AG04449 (cell line): Measurements from ENCODE around the gene CTDNEP1.

Experiments
- CTCF ChIA-PET: fragments of 350-600 bp; formaldehyde crosslinking; extraction: SDS; loops from one replicate; lab custom pipeline; 2021; ENCODE audit warnings: antibody characterized with exemption; lab: Yijun Ruan, JAX
- POLR2A ChIA-PET: fragments of 400-600, 350-600 bp; formaldehyde crosslinking; extraction: SDS; loops from one replicate; lab custom pipeline; 2020; ENCODE audit warnings: antibody characterized with exemption, inconsistent platforms; lab: Yijun Ruan, JAX
- DNase-seq: peaks from one replicate; pipeline ENCODE4 v3.0.0-alpha.2; 2010; ENCODE audit warnings: low read depth, low spot score
- H3K4me3 ChIP-seq: 2 replicates; pipeline ENCODE4 v1.5.1; 2011; ENCODE audit warnings: low read depth, mild to moderate bottlenecking, control low read depth, low read length
- CTCF ChIP-seq: IDR thresholded peaks from one replicate; pipeline ENCODE4 v1.5.1; 2011; ENCODE audit warnings: mild to moderate bottlenecking, moderate library complexity, low read length, control low read depth, inconsistent platforms; ENCODE audit not compliant: insufficient read depth; ENCODE audit errors: missing control alignments

Gene CTDNEP1

DNA sequence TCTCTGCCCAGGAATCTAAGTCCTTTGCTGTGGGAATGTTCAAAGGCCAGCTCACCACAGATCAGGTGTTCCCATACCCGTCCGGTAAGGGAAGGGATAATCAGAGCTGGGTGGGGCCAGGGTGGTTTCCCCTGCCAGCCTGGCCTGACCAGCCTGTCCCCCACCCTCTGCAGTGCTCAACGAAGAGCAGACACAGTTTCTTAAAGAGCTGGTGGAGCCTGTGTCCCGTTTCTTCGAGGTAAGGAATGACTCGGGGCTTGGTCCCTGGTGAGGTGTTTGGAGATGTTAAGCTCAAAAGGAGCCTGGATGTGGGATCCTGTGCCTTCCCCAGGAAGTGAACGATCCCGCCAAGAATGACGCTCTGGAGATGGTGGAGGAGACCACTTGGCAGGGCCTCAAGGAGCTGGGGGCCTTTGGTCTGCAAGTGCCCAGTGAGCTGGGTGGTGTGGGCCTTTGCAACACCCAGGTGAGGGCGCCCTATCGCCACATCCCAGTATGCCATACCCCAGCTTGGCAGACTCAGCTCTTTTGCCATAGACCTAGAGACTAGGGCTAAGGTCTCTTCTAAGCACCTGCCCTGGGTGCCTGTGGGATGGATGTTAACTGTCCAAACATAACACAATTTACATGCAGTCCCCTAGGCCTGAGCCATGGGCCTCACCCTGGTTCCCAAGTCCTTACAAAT, 30.8 kb downstream of the CTDNEP1 start:
- peak; percentile 55 for TF ChIP-seq CTCF
- ChIA-PET CTCF (interaction anchor here (0.7 to 4.6 kb wide), 11 partner anchors 9 to 126 kb away, joined by 3 to 37 read pairs (median 4); no protein-coding TSS in a partner anchor), POLR2A (interaction anchor here (0.6 to 6.6 kb wide), 6 partner anchors 12 to 175 kb away, joined by 3 to 82 read pairs (median 8); partner anchors contain the start of genes DVL2, GABARAP and PHF23)
- H3K4me3 ChIP-seq: peak overlapping the region; percentile 83
- DNase-seq: no peak

GRCh38 chr17:7219812-7220592, 31.5 kb downstream of the CTDNEP1 start, which contains the start of the genes ACADVL and DLG4:
Gene ACADVL, plus strand, starts transcription at chr17:7219938. Its CDS starts 47 bp downstream, at chr17:7219985.
Gene DLG4, minus strand, starts transcription at chr17:7219836.
- no peak for TF ChIP-seq CTCF
- ChIA-PET POLR2A (interaction anchor here (0.6 to 6.6 kb wide), 10 partner anchors 9 to 174 kb away, joined by 3 to 82 read pairs (median 5); partner anchors contain the start of genes DVL2, GABARAP and PHF23), CTCF (interaction anchor here (0.5 to 4.6 kb wide), 14 partner anchors 10 to 175 kb away, joined by 3 to 37 read pairs (median 4); no protein-coding TSS in a partner anchor)
- H3K4me3 ChIP-seq: peak within 1 kb of the TSS; percentile 83
- no peak for DNase-seq

GRCh38 chr17:7219229-7219811, 32.2 kb downstream of the CTDNEP1 start:
- H3K4me3 ChIP-seq: peak overlapping the region; percentile 83
- ChIA-PET CTCF (interaction anchor here (1.0 to 4.6 kb wide), 7 partner anchors 16 to 174 kb away, joined by 3 to 37 read pairs (median 4); no protein-coding TSS in a partner anchor), POLR2A (interaction anchor here (0.7 to 6.6 kb wide), 7 partner anchors 10 to 173 kb away, joined by 3 to 82 read pairs (median 7); partner anchors contain the start of genes DVL2, GABARAP and PHF23)
- DNase-seq: no peak
- TF ChIP-seq CTCF: no peak

DNA sequence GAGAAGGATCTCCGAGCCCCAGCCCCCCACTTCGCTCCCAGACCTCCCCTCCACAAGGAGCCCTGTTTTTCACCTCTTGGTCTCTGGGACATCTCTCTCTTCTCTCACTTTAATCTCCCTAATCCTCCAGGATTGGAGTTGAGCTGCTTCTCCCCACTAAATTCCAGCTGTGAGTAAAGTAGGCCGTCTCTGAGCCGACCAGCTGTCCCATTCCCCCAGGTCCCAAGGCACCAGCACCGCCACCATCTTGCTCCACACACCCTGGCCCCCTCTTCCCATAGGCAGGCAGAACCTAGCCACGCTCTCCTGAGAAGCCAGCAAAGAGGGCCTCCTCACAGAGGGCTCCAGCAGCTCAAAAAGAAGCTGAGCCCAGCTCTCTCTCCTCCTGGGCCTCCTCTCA, 32.8 kb downstream of the CTDNEP1 start:
- ChIA-PET CTCF (interaction anchor here (1.1 to 4.6 kb wide), 4 partner anchors 15 to 173 kb away, joined by 3 to 37 read pairs (median 4); no protein-coding TSS in a partner anchor), POLR2A (interaction anchor here (1.4 to 6.6 kb wide), 4 partner anchors 14 to 173 kb away, joined by 4 to 82 read pairs (median 17); partner anchors contain the start of genes DVL2, GABARAP and PHF23)

DNA sequence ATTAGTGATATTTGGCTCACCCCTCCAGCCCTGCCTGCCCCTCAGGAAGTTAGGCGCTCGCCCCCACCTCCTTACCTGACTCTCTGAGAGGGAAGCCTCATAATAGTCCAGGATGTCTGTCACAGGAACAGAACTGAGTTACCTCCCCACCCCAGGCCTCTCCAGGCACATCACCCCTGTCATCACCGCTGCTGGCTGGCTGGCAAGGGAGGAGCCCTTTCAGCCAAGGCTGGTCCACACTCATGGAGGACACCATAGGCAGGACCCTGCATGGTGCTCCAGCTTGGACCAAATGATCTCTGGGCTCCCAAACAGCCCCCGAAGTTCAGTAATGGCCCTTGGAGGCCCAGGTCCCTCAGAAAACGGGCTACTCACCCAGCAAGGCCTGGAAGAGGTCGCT, 33.4 kb downstream of the CTDNEP1 start:
- ChIA-PET CTCF (interaction anchor here (4.6 kb wide), 1 partner anchor 79 kb away, joined by 37 read pairs; no protein-coding TSS in a partner anchor), POLR2A (no interaction called here)
- TF ChIP-seq CTCF: no peak
- DNase-seq: no peak
- peak overlapping the region; percentile 66 for H3K4me3 ChIP-seq

More for the DNA sequence above, 32.8 kb downstream of the CTDNEP1 start:
- TF ChIP-seq CTCF: no peak
- no peak overlapping the region for H3K4me3 ChIP-seq
- no peak for DNase-seq
